Activated CD8-positive, alpha-beta memory T cell treated with anti-CD3 and anti-CD28 coated beads for 36 hours (primary cell): ENCODE measurements around the gene CGNL1. TPM values are rescaled to one million over a fixed set of nuclear protein-coding genes. Genes with fewer than 3 reads are reported as not detected.

Experiments
- CTCF ChIA-PET: fragments of 350-600 bp; sonication (Branson Sonifier 250); formaldehyde crosslinking; loops from one replicate; lab custom pipeline; 2021; ENCODE audit warnings: antibody characterized with exemption; lab: Charles Lee
- POLR2A ChIA-PET: fragments of 350-600 bp; sonication (Branson Sonifier 250); formaldehyde crosslinking; loops from one replicate; lab custom pipeline; 2021; ENCODE audit warnings: antibody characterized with exemption; lab: Charles Lee
- total RNA-seq, 2 experiments: library from RNA; stranded (reverse); gene quantifications; one replicate each; pipeline ENCODE4 v1.2.3, GENCODE V29; 2021

The CGNL1 gene
- total RNA-seq, 2 experiments from 2014 or later, result not detected

DNA sequence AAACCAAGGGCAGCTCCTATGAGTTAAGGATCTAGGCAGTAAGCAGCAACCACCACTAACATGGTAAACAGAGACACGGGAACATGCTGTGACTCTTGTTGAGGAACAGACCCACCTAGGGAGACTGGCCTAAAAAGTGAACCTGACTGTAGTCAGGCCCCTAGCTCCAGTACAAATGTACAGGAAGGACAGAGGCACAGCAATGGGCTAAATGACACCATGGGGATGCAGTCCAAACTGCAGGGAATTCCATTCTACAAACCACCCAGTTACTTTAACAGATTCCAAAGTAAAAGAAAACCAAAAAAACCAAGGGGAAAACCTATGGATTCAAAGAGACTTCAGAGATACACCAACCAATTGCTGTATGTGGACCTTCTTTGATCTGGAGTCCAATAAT lies 28.2 kb upstream of the CGNL1 start:
- CTCF ChIA-PET, result interaction anchor here (1.2 kb wide), 1 partner anchor 194 kb away, joined by 3 read pairs; no protein-coding TSS in a partner anchor

DNA sequence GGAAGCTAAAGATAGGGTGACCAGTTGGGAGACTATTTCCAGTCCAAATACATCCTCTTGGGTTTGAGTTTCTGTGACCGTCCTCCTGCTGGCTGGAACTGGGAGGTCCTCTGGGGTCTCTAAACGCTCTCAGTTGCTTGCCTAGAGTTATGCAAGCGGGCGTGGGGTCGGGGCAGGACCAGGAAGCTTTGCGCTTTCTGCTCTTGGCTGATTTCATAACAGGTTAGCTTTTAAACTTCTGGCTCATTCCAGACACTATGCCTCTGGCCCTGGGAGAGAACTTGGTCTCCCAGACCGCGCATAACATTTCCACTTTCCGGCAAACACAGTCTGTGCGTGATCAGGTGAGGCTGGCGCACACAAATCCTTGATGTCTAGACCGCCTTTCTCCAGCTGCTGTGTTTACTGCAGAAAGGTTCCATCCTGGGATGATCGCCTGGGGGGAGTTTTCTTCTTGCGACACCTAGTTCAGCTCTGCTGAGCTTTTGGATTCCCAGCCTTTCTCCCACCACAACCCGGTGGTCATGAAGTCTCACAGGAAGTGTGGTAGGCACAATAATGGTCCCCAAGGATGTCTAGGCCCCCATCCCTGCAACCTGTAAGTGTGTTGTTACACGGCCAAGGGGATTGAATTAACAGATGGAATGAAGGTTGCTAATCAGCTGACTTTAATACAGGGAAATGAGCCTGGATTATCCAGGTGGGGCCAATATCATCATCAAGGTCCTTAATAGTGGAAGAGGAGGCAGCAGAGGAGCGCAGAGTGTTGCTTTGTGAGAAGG lies 23.6 kb upstream of the CGNL1 start:
- POLR2A ChIA-PET, result no interaction called here
- CTCF ChIA-PET, result interaction anchor here (1.1 kb wide), 1 partner anchor 12 kb away, joined by 3 read pairs; no protein-coding TSS in a partner anchor

More for the DNA sequence above, 28.2 kb upstream of the CGNL1 start:
- POLR2A ChIA-PET, result no interaction called here

DNA sequence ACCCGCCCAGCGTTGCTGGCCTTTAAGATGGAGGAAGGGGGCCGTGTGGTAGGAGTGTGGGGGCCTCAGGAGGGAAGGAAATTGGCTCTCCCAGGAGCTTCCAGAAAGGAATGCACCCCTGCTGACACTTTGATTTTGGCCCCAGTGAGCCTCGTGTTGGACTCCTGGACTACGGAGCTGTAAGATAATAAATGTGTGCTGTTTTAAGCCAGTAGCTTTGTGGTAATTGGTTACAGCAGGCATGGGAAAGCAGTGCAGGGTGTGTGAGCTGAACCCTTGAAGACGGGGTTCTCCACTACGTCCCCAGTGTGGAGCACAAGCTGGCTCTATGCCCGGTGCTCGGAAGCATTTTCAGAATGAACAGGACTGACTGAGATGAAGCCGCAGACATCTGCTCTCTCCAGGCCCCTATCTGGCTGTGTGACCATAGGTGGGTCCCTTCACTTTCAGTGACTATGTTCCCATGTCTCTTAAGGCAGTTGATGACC lies 22.9 kb upstream of the CGNL1 start:
- ChIA-PET CTCF (no interaction called here), POLR2A (no interaction called here)

DNA sequence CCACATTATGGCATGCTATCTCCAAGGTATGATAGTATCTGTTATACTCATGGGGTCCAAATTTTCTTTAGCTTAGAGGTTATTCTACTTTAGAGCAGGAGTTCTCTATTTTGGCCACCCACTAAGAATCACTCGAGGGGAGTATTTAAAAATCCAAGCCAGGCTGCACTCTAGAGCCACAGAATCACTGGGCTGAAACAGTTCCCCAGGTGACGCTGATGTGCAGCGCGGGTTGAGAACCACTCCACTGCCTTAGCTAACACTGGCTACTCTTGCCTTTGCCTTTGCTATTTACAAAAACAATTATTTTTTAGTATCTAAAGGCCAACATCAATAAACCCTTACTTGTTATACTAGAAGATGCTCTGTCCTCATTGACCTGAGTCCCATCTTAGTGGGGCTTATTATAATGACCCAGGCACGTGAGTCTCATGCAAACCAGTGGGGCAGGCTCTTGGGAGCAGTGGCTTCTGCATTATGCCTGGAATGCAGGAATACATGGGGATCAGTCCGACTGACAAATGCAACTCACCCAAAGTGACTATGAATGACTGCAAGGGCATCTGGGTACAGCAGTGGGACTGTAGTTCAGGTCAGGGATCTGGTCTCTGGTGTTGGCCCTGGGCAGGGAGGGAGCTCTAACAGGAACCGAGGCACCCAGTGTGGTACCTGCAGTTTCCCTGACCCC lies 21.7 kb upstream of the CGNL1 start:
- ChIA-PET CTCF (no interaction called here), POLR2A (no interaction called here)

DNA sequence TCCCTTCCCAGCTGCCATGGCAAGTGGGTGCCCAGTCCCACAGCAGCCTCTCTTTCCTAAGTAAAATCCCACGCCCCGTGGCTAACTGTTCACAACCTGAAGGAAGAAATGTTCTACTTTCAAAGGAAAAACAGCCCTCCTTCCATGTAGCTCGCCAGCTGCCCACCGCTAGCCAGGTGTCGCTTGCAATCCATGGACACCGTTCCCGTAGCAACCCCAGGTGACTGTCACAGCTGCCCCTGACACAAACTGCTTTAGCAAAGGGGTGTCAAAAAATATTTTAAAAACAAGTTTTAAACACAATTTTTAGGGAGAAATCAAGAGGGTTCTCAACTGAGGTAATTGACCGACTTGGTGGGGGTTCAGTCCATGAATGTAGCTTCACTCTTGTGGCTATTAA lies 21.0 kb upstream of the CGNL1 start:
- ChIA-PET POLR2A (no interaction called here), CTCF (interaction anchor here (0.6 kb wide), 1 partner anchor 118 kb away, joined by 4 read pairs; no protein-coding TSS in a partner anchor)

DNA sequence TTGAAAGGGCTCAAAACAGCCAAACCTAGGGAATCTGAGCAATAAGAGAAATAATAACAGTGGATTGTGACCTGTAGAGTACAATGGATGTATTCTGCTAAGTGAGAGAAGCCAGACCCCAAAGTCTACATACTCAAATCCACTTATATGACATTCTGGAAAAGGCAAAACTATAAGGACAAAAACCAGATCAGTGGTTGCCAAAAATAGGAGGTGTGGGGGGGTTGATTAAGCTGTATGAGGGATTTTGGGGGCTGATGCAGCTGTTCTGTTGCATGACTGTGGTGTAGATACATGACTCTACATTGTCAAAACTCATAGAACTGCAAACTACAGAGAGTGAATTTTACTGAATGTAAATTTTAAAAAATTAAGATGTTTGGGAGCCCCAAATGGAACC lies 20.1 kb upstream of the CGNL1 start:
- ChIA-PET CTCF (no interaction called here), POLR2A (no interaction called here)

- CTCF ChIA-PET, result no interaction called here
- POLR2A ChIA-PET, result no interaction called here
These were observed 19.7 kb upstream of the CGNL1 start for GRCh38 chr15:57356636-57357035.

DNA sequence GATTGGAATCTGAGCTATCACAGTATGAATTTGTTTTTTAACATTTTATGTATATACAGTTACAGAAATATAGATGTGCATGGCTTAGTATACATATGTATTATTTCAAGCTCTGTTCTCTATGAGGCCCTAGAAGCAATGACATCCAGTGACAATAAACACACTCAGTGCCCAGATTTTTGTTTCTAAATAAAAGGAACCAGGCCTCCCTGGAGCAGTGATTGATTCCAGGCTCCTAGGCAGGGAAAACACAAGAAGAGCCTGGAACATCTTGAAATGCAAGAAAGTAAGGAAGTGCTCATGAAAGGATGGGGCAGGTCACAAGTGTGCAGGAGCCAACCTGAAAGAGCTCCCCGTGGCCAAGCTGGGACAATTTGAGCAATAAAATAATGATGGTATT lies 18.5 kb upstream of the CGNL1 start:
- POLR2A ChIA-PET, result no interaction called here
- CTCF ChIA-PET, result interaction anchor here (0.9 kb wide), 1 partner anchor 18 kb away, joined by 3 read pairs; no protein-coding TSS in a partner anchor

- CTCF ChIA-PET, result no interaction called here
- POLR2A ChIA-PET, result no interaction called here
These were observed 17.7 kb upstream of the CGNL1 start for GRCh38 chr15:57358571-57358970.

DNA sequence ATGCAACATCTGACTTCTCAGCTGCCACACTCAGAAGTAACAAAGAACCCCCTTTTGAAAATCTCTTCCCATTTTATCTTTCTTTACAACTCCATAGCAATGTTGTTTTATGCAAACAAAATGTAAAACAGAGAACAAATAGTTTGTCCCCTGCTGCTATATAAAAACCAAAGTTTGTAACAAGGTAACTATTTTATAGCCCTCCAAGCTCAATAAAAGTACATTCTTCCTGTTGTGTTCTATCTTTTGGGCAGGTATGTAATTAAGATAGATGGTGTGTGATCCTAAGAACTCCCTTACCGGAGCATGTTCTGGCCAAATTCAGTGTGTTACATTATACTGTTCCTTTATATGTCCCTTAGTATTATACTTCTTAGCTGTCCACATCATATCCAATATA lies 12.6 kb upstream of the CGNL1 start:
- POLR2A ChIA-PET, result no interaction called here
- CTCF ChIA-PET, result no interaction called here

DNA sequence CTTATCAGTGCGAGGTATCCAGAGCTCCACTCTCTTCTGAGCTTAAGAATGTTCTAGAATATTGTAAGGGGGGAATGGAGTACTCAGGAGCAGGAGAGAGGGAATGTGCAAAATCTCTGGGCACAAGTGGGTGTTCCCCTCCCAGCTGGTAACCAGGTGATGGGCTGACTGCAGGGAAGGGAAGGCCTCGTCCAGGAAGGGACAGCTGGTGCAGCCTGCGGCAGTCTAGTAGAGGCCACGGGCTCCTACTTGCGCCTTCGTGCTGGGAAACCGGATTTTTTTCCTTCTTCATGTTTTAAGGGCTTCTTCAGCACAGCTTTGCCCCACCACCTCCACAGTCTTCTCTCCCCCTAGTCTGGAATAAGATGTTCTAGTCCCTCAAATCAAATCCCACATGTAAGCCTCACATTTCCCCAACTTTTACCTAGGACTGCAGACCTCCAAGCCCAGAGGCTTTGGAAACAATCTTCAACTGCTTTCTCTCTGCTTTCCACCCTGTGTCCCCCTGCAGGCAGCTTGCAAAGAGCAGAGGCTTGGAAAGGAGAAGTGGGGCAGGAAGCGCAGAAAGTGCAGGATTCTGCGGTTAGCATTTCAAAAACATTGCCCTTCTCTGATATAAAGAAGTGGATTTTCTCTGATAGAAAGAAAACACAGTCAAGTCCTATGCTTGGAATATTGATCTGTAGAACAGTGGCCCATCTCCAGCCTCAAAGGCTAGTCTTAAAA lies 11.9 kb upstream of the CGNL1 start:
- CTCF ChIA-PET, result interaction anchor here (0.7 kb wide), 1 partner anchor 17 kb away, joined by 3 read pairs; no protein-coding TSS in a partner anchor
- POLR2A ChIA-PET, result no interaction called here

DNA sequence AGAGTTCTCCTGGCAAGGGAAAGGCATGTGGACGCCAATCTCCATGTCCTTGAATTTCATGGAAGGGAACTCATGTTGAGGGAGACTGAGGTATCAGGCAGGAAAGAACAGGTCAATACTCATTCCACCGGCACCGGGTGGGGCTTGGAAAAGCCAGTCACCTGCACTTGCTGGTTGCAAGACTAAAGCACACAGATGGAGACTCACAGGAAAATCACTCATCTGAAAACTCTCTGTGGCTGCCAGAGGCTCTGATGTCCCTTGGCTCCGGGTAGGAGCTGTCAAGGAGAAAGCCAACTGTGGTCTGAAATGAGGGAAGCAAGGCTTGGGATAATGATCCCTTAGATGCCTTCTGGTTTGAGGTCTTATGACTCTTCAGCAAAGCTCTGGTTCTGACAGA lies 8.7 kb upstream of the CGNL1 start:
- CTCF ChIA-PET, result no interaction called here
- POLR2A ChIA-PET, result no interaction called here

DNA sequence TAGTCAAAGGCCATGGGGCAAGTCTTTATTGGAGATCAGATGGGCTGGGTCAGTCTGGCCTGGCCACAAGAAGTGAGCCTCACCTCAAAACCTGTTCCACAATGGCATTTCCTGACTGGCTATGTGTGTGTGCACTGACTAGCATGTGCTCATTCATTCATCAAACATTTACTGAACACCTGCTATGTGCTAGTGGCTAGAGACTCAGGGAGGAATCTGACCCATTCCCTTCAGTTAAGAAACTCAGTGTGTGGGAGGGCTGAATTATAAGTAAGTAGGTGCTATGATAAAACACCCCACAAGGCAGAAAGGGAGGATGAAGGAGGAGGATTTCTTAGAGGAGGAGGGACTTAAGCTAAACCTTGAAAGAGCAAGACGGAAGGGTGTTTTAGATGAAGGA lies 5.4 kb upstream of the CGNL1 start:
- POLR2A ChIA-PET, result no interaction called here
- CTCF ChIA-PET, result no interaction called here

DNA sequence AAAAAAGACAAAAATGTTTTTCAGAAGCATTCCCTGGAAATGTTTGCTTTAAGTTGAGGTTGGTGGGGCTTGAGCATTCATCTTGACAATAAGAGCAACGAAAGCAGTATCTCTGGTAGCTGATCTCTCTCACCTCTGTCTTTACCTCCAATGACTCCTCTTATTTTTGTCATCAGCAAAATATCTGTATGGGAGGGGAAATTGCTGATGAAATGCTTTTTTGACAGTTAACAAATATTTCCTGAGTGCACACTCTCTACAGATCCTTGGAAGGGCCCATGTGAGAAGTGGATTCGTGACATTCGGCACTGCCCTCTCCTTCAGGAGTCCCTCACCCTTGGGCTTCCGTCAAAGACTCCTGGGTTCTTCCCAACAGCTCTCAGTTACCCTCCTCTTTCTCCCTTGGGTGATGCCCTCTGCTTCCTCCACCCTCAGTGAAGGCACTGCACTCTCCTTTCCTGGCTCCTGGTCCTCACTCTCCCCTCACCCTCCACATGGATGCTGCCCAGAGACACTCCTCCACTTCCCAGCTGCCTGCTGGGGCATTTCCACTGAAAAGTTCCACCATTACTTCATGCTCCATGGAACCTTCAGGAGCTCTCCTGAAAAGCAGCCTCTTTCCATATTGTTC lies 2.9 kb upstream of the CGNL1 start:
- ChIA-PET POLR2A (no interaction called here), CTCF (no interaction called here)

DNA sequence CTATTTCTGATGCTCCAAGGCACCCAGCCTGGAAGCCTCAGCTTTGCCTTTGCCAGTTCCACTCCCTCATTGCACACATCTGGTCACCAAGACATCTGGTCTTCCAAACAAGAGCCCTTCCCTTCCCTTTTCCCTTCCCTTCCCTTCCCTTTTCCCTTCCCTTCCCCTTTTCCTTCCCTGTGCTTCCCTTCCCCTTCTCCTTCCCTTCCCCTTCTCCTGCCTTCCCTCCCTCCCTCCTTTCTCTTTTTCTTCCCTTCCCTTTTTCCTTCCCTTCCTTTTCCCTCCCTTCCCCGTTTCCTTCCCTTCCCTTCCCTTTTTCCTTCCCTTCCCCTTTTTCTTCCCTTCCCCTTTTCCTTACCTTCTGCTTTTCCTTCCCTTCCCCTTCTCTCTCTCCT lies 2.4 kb upstream of the CGNL1 start:
- CTCF ChIA-PET, result no interaction called here
- POLR2A ChIA-PET, result no interaction called here

DNA sequence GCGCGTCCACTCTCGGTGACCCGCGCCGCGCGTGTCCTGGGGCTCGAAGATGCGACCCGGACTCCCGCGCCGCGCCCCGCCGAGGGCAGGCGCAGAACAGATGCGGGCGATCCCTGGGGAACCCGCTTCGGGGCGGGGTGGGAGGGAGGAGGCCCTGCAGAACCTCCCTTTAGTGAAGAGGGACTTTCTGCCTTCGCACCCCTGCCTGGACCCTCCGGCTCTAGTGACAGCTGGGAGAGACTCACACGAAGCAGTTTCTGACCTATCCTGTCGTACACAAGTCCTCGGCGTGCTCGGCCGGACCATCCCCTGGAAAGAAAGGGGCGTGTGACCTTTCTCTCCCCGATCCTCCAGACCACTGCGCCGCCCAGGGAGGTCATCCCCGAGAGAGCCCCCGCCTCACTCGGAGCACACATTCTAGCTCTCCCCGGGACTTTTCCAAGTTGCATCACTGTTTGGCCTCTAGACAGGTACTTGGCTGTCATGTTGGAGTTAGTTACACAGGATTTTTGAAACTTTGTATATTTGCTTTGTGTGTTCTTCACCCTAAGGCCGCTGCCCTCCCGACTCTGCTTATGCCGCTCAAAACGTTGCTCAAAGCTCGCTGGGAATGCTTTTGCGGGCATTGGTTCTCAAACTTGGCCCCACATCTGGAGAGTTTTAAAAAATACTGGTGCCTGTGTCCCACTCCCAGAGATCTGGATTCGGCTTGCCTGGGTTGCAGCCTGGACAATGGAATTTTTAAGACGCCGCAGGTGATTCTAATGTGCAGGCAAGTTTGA lies 582 bp downstream of the CGNL1 start:
- POLR2A ChIA-PET, result no interaction called here

DNA sequence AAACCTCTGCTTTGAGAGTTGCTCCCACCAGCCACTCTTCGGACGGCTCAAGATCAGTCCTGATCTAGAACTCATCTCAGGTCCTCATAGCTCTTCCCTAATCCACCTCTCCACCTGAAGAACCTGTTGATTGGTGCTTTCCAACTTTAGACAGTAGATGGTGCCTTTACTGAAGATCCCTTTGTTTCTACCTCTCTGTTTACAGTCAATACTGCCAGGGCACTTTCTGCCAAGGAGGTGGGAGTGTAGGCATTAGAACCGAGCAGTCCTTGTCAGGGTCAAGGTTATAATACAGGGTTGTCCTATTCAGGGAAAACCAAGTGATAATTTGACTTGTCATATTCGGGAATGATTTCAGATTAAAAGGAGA lies 1.2 kb downstream of the CGNL1 start:
- ChIA-PET POLR2A (no interaction called here), CTCF (no interaction called here)

More for the DNA sequence above, 582 bp downstream of the CGNL1 start:
- CTCF ChIA-PET, result no interaction called here

DNA sequence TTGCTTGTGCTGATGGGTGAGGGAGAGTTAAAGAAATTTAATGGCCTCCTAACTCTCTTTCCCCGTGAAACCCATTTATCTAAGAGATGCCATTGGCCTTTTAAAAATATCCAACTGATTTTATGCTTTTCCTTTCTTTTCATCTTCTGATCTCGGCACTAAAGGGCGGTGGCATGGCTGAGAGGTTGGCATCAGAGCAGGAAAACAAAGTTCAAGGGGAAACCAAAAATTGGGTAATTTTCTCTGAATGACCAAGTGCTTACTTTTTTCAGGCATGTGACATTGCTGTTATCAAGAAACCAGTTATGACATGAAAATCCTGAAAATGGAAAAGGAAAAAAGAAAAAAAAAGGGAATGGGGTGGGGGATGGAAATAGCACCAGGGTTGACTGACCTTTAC lies 3.2 kb downstream of the CGNL1 start:
- POLR2A ChIA-PET, result no interaction called here
- CTCF ChIA-PET, result no interaction called here

DNA sequence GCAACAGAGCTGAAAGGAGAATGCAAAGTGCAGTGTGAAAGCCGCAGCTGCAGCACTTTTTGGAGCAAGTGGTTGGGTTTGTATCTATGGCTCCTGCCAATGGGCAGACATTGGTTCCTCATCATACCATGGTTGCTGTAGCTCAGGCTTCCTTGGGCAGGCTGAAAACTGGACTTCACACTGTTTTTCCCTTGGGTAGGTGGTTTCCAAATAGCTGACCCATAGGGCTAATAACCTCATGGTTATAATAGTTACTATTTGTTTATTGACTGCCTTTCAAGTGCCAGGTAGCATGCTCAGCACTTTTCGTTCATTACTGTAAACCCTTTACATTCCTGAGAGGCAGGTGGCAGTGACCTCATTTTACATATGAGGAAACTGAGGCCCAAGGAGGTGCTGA lies 4.5 kb downstream of the CGNL1 start:
- CTCF ChIA-PET, result no interaction called here
- POLR2A ChIA-PET, result no interaction called here
